WERI-Rb-1 (cell line): ENCODE data around the gene TMEM86A.
"Not testable (repeated sequence)": the region's sequence is repeated elsewhere in the genome, so short reads cannot be mapped to it uniquely, and the experiment has no call there.

Source experiments
- DNase-seq: peaks from one replicate; pipeline ENCODE4 v3.0.0-alpha.2; 2020
- H3K27ac ChIP-seq: fragments of 250-450 bp; sonication (Bioruptor Pico); 2 replicates; pipeline ENCODE4 v1.5.1; 2020; ENCODE audit warnings: mild to moderate bottlenecking, moderate library complexity
- H3K27me3 ChIP-seq: fragments of 250-450 bp; sonication (Bioruptor Pico); 2 replicates; pipeline ENCODE4 v1.5.1; 2021; ENCODE audit warnings: mild to moderate bottlenecking, low read depth, moderate library complexity; ENCODE audit not compliant: insufficient read depth, severe bottlenecking
- H3K36me3 ChIP-seq: fragments of 250-450 bp; sonication (Bioruptor Pico); 2 replicates; pipeline ENCODE4 v1.5.1; 2020; ENCODE audit warnings: mild to moderate bottlenecking, moderate library complexity
- H3K4me3 ChIP-seq: 2 replicates; pipeline ENCODE4 v1.5.1; 2011; ENCODE audit warnings: low read depth, mild to moderate bottlenecking, control low read depth, low read length
- H3K9me3 ChIP-seq: fragments of 250-450 bp; sonication (Bioruptor Pico); 2 replicates; pipeline ENCODE4 v1.5.1; 2021; ENCODE audit warnings: mild to moderate bottlenecking, moderate library complexity; ENCODE audit not compliant: severe bottlenecking
- TF ChIP-seq, protein P1 (sequence below): IDR thresholded peaks from 2 replicates; pipeline ENCODE4 v1.5.1; 2011; ENCODE audit warnings: low read depth, mild to moderate bottlenecking, control low read depth, inconsistent platforms, low read length

The TMEM86A gene

DNA sequence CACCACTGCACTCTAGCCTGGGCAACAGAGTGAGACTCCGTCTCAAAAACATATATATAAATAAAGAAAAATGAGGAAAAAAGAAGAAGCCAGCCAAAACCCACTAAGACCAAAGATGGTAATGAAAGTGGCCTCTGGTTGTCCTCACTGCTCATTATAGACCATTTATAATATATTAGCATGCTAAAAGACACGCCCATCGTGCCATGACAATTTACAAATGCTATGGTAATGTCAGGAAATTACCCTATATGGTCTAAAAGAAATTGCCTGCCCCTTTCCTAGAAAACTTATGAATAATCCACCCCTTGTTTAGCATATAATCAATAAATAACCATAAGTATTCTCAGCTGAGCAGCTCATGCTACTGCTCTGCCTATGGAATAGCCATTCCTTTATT lies 16.1 kb upstream of the TMEM86A start:
- no peak for DNase-seq
- Histone ChIP-seq H3K27me3 (no peaks in the 10 kb centered on the region), H3K36me3 (no peaks in the 10 kb centered on the region), H3K4me3 (no peak overlapping the region), H3K9me3 (no peaks in the 10 kb centered on the region), H3K27ac (no peak overlapping the region)
- TF ChIP-seq, protein P1, sequence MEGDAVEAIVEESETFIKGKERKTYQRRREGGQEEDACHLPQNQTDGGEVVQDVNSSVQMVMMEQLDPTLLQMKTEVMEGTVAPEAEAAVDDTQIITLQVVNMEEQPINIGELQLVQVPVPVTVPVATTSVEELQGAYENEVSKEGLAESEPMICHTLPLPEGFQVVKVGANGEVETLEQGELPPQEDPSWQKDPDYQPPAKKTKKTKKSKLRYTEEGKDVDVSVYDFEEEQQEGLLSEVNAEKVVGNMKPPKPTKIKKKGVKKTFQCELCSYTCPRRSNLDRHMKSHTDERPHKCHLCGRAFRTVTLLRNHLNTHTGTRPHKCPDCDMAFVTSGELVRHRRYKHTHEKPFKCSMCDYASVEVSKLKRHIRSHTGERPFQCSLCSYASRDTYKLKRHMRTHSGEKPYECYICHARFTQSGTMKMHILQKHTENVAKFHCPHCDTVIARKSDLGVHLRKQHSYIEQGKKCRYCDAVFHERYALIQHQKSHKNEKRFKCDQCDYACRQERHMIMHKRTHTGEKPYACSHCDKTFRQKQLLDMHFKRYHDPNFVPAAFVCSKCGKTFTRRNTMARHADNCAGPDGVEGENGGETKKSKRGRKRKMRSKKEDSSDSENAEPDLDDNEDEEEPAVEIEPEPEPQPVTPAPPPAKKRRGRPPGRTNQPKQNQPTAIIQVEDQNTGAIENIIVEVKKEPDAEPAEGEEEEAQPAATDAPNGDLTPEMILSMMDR, result no peak

DNA sequence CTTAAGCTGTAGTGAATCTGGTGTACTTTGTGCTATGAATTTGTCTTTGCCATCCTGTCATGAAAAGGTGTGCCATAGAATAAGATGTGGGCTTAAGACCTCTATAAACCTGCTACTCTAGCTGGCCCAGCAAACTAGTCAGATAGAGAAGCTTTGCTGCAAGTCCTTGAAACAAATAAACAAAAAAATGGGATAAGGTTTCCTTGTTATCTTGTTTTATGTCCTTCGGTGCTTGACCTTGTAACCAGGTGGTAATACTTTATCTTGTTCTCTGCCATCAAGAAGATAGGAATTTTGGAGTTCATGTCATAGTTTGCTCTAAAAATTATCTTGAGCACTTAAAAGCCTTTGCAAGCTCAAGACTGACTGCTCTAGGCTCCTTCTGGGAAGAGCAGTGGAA lies 14.3 kb upstream of the TMEM86A start:
- no peaks in the 10 kb centered on the region for H3K9me3 ChIP-seq
- no peak overlapping the region for H3K27ac ChIP-seq
- no peak overlapping the region for H3K4me3 ChIP-seq
- TF ChIP-seq, protein P1, result no peak
- no peaks in the 10 kb centered on the region for H3K27me3 ChIP-seq
- H3K36me3 ChIP-seq, result no peaks in the 10 kb centered on the region
- DNase-seq, result no peak

DNA sequence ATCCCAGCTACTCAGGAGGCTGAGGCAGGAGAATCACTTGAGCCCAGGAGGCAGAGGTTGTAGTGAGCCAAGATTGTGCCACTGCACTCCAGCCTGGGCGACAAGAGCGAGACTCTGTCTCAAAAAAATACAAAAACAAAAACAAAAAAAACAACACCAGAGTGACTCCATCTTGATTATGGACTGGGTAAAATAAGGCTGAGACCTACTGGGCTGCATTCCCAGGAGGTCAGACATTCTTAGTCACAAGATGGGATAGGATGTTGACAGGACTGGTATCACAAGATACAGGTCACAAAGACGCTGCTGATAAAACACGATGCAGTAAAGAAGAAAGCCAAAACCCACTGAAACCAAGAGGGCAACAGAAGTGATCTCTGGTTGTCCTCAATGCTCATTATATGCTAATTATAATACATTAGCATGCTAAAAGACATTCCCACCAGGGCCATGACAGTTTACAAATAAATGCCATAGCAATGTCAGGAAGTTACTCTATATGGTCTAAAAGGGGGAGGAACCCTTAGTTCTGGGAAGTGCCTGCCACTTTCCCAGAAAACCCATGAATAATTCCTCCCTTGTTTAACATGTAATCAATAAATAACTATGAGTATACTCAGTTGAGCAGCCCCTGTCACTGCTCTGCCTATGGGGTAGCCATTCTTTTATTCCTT lies 7.0 kb upstream of the TMEM86A start:
- H3K36me3 ChIP-seq, H3K27me3 ChIP-seq, DNase-seq, H3K4me3 ChIP-seq, H3K27ac ChIP-seq, H3K9me3 ChIP-seq: not testable (repeated sequence)

DNA sequence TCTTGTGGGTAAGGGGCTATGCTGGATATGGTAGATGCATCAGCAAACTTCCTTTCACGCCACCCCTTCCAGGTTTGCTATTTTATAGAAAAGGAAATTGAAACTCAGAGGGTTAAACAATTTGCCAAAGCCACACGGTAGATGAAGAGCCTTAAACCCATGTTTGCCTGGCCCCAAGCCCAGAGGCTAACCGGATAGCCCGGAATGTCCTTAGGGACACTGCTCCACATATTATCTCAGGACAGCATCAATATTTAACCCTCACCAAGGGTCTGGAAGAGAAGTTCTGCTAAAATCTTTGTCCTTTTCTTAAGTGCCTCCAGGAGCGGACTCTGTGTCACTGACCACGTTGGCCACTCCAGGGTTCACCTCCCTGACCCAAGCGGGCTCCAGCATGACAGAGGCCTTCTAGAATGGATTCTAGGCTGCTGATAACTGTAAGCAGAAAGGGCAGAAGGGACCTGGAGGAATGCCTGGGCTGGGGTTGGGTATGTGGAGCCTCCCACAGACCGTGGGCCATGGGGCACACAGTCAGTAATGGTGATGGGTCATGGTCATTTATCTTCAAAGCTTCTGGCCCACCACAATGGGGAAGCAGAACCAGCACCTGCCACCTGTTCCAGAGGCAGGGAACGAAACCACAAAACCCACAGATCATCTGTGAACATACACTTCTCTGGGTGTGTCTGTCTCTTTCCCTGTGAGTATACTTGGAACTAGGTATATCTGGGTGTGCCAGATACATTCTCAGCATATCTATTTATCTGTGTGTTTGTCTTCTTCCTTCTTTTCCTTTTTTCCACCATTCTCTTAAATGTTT lies 5.4 kb upstream of the TMEM86A start:
- DNase-seq, result no peak
- TF ChIP-seq, protein P1, result no peak
- H3K27ac ChIP-seq, result no peak overlapping the region

DNA sequence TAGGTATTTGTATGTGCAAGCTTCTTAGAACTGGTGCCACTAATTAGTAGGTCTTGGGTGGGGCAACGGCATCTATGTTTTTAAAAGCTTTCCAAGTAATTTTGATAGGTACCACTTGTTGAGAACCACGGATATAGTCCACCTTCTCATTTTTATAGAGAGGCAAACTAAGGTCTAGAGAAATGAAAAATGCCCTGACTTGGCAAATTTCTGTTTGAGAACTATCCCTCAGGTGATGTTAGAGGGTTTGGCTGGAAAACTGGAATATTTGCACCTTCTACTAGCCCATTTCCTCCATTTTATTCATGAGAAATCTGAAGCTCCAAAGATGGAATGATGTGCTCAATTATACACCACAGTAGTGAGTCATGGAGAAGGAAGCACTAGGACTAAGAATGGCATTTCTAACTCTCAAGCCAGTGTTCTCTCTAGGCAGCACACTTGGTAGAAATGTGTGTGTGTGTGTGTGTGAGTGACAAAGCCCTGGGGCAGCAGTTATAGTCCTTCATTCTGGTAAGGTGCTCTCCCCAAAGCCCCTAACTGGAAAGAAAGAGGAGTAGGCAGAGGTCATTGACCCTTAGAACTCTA lies 1.8 kb upstream of the TMEM86A start:
- H3K9me3 ChIP-seq, result no peaks in the 10 kb centered on the region

More for the DNA sequence above, 5.4 kb upstream of the TMEM86A start:
- Histone ChIP-seq H3K36me3 (no peaks in the 10 kb centered on the region), H3K4me3 (no peak overlapping the region), H3K9me3 (no peaks in the 10 kb centered on the region), H3K27me3 (no peaks in the 10 kb centered on the region)

DNA sequence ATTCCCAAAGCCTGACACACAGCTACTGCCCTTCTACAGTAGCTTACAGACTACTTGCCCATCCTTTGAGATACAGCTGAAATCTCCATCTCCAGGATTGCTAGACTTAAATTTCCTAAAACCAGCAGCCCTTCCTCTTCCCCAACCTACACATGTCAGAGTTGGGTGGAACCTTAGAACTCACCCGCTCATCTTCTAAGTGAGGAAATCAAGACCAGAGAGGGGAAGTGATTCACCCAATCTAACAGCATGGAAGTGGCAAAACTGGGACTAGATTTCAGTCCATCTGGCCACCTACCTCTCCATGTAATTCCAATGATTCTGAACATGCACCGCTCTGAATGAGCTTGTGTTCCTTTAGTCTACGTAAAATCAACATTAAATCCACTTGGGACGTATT lies 1.0 kb upstream of the TMEM86A start:
- H3K27me3 ChIP-seq, result no peaks in the 10 kb centered on the region
- no peak overlapping the region for H3K27ac ChIP-seq
- TF ChIP-seq, protein P1, result no peak
- no peaks in the 10 kb centered on the region for H3K9me3 ChIP-seq
- no peak overlapping the region for H3K4me3 ChIP-seq
- no peak for DNase-seq
- peaks cover 8% of the 10 kb centered on the region for H3K36me3 ChIP-seq

More for the DNA sequence above, 1.8 kb upstream of the TMEM86A start:
- Histone ChIP-seq H3K27ac (no peak overlapping the region), H3K4me3 (no peak overlapping the region), H3K27me3 (no peaks in the 10 kb centered on the region), H3K36me3 (peaks cover 3% of the 10 kb centered on the region)
- no peak for DNase-seq
- TF ChIP-seq, protein P1, result no peak
